ENCODE data around the gene L1CAM. TPM values are rescaled to one million over a fixed set of nuclear protein-coding genes. Genes with fewer than 3 reads are reported as not detected.

The L1CAM gene
- total RNA-seq, 1 donor from 2014 or later: 8.0 TPM

DNA sequence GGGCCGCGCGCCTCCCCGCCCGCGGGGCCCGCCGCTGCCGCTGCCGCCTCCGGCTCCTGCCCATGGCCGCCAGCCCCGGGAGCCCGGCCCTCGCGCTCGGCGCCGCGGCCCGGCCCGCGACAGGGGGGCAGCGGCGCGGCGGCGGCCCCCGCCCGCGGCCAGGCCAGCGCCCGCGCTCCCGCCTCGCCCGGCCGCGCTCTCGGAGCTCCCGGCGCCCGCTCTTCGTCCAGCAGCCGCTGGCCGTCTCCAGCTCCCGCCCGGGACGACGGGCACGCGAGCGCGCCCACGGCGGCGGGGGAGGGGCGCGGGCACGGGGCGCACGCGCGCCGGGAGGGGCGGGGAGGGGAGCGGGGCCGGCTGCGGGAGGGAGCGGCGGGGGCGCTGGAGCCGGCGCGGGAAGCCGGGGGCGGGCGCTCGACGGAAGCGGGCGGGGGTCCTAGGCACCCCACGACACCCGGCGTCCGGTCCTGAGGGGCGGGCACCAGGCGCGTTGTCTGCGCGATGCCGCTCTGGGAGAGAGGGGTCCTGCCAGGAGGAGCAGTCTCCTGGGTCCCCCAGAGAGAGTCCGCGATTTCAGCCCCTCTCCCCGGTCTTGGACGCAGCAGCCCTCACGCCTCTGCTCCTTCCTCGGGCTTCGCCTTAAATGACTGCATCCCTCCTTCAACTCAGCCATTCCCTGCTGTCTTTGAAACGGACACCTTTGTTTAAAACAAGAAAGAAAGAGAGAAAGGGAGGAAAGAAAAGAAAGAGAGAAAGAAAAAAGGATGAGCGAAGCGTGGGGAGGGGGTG lies 55.1 kb downstream of the L1CAM start:
- intact Hi-C loops (cut with micrococcal nuclease): no loop called here

DNA sequence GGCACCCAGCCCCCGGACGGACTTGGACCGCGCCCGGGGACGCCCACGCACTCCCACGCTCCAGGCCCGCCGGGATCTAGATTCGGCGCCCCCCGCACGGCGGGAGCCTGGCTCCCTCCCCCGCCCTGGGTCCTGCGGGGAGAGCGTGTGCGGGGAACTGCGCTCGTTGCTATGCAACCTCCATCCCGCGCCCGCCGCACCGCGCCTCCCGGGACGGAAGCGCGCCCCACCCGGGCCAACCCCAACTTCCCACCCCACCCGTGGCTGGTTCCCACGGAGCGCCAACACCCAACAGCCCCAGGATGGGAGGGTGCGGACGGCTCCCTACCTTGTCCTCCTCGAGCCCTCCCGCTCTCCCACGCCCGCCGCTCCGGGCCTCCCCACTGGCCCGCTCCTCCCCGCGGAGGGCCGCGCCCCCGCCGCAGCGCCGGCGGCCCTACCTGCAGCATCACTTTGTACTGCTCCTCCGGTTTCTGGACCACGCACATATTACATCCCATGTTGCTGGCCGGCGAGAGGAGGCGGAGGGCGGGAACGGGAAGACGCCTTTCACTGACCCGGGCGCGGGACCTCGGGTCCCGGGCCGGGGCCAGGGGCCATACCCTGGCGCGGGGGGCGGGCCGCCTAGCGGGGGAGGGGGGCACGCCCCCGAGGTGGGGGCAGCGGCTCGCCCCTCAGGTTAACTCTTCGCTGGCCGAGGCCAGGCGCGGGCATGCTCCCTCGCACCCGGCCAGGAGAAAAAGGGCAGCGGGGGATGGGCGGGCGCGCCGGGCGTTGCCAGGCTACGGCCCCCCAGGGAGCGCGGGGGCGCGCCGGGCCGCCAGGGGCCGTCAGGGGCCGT lies 56.0 kb downstream of the L1CAM start, which contains the start of gene PDZD4:
TSS of gene PDZD4 (minus strand) at position 746 of the 841 bp plus-strand sequence. CDS start at position 500, 246 bp downstream.
- intact Hi-C loops (cut with micrococcal nuclease): no loop called here

DNA sequence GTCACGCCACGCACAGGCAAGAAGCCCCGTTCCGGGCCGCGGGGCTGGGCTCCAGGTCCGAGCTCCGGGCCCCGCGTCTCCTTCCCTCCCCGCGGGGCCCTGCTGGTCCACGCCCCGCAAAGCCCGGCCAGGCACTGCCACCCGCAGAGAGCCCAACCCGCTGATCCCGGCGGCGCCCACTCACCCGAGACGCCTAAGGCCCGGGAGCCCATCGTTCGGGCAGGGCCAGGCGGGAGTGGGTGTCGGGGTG lies 56.5 kb downstream of the L1CAM start:
- intact Hi-C loops (cut with micrococcal nuclease): no loop called here

DNA sequence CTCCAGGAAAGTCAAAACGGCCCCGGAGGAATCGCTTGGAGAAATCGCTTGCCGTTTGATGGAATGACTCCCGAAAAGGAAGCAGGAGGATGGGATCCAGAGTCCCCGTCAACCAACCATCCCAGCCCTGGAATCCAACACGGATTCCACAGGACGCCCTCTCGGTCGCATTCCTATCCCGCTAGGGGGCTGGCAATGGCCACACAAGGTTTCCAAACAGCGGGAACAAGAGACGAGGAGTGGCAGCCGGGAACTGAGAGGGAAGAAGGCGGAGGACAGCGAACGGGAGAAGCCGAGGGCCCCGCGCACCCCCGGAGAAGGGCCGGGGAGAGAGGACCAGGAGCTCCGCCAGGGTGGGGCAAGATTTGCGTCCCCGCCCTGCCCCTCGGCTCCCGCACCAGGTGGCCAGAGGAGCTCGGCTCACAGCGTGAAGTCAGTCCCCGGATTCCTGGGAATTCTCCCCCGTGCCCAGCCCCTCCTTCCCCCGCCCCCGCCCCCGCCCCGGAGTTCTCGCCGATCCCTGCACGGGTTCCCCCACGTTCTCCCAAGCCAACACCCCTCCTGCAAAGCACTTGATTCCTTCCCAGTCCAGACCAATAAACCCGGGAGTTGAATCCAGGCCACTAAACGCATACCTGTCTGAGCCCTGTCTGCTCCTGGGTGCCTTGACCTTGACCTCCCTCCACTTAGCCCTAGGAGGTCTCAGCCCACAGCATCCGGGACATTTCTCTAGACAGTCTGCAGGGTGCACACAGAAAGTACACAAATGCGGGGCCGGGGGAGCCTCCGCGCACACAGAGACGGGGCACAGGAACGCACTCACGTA lies 57.0 kb downstream of the L1CAM start:
- intact Hi-C loops (cut with micrococcal nuclease): no loop called here

DNA sequence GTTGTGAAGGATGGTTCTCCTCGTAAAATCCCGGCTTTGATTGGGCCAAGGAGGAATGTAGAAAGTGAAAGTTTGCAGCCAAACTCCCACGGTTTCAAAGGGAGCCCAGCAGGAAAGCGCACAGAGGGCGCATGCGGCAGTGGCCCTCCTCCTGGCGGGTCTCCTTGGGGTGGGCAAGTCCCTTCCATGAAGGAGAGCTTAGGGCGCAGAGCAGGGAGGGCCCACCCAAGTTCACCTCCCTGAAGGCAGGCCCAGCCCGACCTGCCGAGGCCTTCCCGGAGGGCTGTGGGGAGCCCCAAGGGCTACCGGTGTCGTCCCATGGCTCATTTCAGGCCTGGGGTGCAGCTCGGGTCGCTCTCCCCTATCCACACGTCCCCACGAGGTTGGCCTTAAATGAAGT lies 57.7 kb downstream of the L1CAM start:
- intact Hi-C loops (cut with micrococcal nuclease): no loop called here

DNA sequence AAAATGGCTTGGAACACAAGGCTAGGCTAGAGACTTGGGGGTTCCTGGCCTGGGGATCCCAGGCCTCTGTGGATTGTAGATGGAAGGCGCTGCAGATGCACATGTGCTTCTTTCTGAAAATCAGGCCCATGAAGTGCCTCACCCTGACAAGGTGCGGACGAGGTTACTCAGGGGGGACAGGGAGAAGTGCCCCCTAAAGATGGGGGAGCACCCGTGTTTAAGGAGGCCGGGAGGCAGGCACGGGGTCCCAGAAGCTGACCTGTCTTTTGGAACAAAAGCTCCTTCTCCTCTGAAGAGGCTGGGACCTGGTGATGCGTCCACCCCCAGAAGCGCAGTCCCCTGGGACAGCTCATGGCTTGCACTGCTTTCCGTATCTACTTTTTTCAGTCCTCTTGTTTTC lies 58.1 kb downstream of the L1CAM start:
- intact Hi-C loops (cut with micrococcal nuclease): no loop called here

DNA sequence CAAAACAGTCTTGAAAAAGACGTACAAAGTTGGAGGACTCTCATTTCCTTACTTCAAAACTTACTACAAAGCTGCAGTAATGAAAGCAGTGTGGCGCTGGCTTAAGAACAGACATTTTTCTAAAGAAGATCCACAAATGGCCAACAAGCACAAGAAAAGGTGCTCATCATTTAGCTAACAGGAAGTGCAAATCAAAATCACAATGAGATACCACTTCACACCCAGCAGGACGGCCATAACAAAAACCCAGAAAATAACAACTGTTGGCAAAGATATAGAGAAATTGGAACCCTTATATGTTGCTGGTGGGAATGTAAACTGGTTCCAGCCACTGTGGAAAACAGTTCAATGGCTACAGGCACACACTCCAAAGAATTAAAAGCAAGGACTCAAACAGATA lies 59.0 kb downstream of the L1CAM start:
- intact Hi-C loops (cut with micrococcal nuclease): no loop called here

DNA sequence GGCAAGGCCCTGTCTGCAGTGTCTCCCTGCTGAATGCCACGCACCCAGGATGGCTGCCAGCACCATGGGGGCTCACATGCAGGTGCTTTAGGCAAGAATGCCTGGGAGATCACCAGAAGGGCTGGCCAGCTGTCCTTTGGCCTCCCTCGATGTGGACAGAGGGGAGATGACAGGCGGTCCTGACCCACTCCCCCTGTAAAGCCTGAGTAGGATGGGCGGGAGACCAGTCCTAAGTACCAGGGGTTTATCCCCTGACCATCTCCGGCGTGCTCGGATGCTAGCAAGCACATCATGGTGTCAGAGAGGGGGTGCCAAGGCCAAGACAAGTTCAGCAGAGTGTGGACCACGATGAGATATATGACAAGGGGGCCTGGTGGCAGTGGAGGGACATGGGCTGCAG lies 60.9 kb downstream of the L1CAM start:
- intact Hi-C loops (cut with micrococcal nuclease): no loop called here

DNA sequence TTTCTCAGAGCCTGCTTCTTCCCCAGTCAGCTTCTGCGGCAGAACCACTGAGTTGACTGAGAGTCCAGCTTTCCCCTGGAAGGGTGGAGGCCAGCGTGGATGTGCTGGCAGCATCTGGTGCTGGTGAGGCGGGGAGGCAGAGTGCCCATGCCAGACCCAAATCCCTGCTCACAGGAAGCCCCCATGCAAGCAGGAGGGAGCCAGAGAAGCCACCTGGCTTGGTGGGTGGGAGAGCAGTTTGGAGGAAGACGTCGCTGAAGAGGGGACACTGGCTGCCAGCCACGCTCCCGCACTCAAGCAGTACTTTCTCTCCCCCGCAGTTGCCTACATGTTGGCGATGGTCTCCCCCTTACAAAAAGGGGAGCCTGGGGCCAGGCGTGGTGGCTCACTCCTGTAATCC lies 61.6 kb downstream of the L1CAM start:
- intact Hi-C loops (cut with micrococcal nuclease): no loop called here

DNA sequence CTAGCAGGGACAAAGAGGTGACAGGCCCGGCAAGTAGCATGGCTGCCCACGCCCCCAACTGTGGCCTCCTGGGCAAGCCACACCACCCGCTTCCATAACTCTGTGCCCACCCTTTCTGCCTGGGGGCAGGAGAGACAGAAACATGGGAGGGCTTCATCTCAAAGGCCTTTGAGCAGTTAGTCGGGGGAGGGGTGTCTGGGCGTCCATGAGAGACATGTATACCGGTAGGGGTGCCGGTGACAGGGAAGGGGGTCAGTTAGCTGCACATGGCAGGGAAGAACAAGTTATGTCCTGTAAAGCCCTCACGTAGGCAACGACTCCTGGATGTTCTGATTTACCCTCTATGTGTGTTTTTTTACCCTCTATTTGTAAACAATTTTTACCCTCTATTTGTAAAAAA lies 64.9 kb downstream of the L1CAM start:
- intact Hi-C loops (cut with micrococcal nuclease): no loop called here

DNA sequence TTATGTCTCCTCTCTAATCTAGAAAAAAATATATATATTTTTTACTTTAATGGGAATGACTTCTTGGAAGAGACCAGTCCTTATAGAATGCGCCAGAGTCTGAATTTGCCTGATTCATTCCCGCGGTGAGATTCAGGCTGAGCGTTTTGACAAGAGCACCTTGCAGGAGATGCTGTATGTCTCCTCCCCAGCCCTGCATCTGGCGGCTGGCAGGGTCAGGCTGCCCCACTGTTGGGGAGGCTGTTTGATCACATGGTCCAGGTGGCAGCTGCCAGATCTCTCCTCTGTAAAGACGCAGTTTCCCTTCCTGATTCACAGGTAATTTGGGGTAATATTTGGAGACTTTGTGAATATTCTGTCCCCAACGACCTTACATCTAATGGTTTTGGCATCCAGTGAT lies 65.4 kb downstream of the L1CAM start:
- intact Hi-C loops (cut with micrococcal nuclease): no loop called here

DNA sequence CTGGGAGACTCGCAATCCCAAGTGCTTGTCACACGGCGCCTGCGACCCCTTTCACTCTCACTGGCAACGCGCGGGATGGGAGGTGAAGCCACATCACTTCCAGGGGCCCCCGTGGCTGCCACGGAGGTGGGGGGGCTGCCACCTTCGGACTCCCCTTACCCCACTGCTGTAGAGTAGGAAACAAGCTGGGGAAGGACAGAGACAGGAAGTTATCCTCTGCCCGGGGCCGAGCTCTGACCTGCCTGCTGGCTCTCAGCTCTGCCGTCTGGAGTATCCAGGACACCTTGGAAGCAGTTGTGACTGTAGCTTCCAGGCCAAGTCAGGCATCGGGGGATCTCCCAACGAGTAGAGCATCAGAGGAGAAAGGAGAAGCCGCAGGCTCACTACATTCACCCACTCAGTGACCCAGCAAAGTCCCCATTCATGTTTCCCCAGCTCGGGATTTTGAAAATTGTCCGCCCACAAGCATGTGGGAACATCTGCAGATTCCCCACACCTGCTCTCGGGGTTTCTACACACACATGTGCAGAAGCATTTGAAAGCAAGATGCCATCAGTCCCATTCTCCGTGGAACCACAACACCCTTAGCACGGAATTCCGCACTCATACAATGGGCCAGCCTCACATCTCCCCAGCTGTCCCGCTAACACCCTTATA lies 66.5 kb downstream of the L1CAM start:
- intact Hi-C loops (cut with micrococcal nuclease): loop anchor here (1.0 to 2.0 kb wide), 3 partner anchors 25 to 95 kb away; partner anchors contain the start of genes ABCD1, BCAP31, IDH3G and SSR4

DNA sequence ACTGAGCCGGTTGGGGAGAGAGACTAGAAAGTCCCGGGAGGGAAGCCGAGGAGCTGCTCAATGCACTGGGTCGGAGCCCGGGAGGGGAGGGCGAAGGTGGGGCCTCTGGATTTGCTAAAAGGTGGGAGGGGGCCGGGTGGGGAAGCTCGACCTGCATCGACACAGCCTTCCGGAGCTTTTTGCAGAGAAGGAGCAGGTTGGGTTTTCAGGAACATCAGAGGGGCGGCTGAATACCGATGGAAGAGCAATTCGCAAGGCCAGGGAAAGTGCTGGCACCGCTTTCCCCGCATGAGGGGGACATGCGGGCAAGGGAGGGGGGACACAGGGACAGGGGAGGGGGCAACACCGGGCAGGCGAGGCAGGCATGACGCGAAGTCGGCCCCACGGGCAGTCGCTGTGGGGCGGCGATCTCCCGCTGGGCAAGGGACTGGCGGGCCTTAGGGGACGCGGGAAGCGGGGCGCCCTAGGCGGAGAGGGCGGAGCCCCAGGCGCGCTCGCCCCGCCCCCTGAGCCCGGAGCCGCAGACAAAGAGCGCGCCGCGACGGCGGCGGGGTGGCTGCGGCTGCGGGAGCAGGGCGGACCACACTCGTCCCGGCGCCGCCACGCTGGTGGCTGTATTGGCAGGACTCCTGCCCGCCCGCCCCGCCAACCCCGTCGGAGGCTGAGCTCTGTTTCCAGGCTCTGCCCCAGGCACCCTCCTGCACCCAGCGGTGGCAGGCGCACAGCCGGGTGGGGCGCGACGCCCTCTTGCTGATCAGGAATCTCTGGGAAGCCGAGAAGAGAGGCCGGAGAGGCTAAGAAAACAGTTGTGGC lies 67.2 kb downstream of the L1CAM start:
- intact Hi-C loops (cut with micrococcal nuclease): loop anchor here (1.0 to 2.0 kb wide), 3 partner anchors 24 to 94 kb away; partner anchors contain the start of genes ABCD1, BCAP31, IDH3G and SSR4

DNA sequence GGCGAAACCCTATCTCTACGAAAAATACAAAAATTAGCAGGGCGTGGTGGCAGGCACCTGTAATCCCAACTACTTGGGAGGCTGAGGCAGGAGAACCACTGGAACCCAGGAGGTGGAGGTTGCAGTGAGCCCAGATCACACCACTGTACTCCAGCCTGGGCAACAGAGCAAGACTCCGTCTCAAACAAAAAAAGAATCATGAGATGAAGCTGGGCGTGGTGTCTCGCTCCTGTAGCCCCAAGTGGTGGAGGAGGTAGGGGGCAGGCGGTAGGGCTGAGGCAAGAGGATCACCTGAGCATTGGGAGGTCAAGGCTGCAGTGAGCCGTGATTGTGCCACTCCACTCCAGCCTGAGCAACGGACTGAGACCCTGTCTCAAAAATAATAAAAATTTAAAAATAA lies 67.9 kb downstream of the L1CAM start:
- intact Hi-C loops (cut with micrococcal nuclease): loop anchor here (2.0 kb wide), 1 partner anchor 57 kb away; no protein-coding TSS in a partner anchor

DNA sequence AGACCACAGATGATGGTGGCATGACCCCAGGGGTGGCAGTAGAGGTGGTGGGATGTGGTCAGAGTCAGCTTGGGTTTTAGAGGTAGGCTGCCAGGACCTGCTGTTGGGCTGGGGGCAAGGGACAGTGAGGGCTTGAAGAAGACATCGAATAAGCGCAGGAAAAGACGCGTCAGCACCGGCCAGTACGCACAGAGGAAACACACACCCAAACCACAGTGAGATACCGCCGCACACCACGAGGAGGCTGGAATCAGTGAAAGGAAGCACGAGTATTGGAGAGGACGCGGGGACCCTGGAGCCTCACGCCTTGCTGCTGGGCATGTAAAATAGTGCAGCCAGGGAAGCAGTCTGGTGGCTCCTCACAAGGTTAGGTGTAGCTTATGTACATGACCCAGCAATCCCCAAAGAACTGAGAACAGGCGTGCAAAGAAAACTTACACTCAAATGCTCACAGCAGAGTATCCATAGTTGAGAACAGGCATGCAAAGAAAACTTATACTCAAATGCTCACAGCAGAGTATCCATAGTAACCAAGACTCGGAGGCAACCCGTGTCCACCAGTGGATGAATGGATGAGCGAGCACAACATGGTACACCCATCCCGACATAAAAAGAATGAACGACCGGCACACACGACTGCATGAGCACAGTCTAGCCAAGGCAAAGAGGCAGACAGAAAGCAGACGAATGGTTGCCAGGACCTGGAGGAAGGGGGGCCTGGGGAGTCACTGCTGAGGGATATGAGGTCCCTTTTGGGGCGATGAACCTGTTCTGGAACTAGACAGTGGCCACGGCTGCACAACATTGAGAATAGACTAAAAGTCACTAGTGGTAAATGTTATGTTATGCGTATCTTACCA lies 68.9 kb downstream of the L1CAM start:
- intact Hi-C loops (cut with micrococcal nuclease): no loop called here

DNA sequence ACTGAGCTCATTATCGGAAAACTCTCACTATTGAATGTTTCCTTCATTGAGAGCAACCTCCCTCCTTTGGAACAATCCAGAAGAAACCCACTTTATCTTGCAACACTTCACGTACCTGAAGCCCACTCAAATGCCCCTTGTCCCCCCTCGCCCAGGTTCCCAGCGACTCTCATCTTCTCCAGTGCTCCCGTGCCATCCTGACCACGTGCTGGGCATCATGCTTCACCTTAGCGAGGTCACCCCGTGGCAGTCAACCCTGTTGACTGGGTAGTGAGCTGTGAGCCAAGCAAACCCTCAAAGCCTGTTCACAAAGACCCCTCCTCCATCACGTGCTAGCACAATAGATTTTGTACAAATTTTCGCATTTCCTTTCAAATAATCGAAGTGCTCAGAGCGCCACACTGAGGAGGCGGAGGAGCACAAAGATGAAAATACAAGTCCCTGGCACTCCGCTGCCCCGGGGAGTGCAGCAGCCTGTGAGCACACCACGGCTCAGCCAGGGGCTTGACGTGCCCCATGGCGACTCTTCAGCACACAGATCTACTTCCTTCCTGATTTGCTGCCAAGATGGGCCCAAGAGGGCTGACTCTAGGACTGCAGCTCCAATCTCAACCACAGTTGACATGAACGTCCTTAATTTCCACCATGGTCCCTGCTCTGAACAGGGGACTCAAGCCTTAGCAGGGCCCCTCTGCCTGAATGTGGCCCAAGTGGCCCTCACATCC lies 71.2 kb downstream of the L1CAM start:
- intact Hi-C loops (cut with micrococcal nuclease): no loop called here

DNA sequence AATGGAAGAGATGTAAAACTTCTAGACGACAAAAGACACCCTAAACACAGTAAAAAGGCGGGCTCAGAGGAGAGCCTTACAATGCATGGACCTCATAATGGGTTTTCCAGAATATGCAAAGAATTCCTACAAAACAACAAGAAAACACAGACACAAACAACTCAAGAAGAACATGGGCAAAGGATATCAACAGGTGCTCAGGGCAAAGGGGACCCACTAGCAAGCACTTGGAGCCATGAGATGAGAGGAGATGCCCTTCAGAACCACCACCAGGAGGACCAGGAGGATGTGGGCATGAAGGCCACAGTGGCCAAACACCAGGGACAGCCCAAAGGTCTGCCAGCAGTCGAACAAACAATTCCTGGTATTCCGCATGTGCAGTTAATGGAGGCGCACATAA lies 72.8 kb downstream of the L1CAM start:
- intact Hi-C loops (cut with micrococcal nuclease): no loop called here

DNA sequence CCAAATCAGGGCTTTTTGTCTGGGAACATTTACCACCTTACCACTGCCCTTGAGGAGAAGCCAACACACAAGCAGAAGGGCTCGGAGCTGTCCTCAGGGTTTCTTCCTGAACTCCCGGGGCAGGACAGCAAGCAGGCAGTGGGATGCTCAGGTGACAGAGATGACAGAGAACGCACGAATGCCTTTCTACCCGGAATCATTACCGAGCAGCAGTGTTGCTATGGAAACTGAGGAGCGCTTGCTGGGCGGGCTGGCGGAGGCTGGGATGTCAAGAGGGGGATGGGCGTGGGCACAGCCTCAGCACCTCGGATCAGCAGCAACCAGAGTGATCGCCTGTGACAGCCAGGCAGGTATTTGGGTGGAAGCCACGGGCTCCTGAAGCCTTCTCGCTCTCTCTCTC lies 73.8 kb downstream of the L1CAM start:
- intact Hi-C loops (cut with micrococcal nuclease): no loop called here
